Measurements from ENCODE around the gene CYFIP2. TPM values are rescaled to one million over a fixed set of nuclear protein-coding genes. Genes with fewer than 3 reads are reported as not detected.
"Not testable (repeated sequence)": the region's sequence is repeated elsewhere in the genome, so short reads cannot be mapped to it uniquely, and the experiment has no call there.

The CYFIP2 gene
- total and polyA plus RNA-seq, 7 donors: 0.61 to 8.3 (median 4.9) TPM

GRCh38 chr5:157400741-157401495 is 135.0 kb downstream of the CYFIP2 start:
- Histone ChIP-seq H3K4me3 (no peak overlapping the region), H3K9me3 (peaks cover 9% of the 10 kb centered on the region), H3K4me1 (no peaks in the 10 kb centered on the region), H3K36me3 (ENCODE audit: insufficient read depth in 1 of 2, low read depth in 1 of 2) (no peaks in the 10 kb centered on the region), H3K27me3 (ENCODE audit: insufficient read depth in 3 of 3, low read length in 2 of 3) (no peaks in the 10 kb centered on the region), H3K27ac (no peak overlapping the region)
- DNase-seq: no peak
- no peak for ATAC-seq
- intact Hi-C loops (cut with DNase I): no loop called here
- TF ChIP-seq, protein P1, sequence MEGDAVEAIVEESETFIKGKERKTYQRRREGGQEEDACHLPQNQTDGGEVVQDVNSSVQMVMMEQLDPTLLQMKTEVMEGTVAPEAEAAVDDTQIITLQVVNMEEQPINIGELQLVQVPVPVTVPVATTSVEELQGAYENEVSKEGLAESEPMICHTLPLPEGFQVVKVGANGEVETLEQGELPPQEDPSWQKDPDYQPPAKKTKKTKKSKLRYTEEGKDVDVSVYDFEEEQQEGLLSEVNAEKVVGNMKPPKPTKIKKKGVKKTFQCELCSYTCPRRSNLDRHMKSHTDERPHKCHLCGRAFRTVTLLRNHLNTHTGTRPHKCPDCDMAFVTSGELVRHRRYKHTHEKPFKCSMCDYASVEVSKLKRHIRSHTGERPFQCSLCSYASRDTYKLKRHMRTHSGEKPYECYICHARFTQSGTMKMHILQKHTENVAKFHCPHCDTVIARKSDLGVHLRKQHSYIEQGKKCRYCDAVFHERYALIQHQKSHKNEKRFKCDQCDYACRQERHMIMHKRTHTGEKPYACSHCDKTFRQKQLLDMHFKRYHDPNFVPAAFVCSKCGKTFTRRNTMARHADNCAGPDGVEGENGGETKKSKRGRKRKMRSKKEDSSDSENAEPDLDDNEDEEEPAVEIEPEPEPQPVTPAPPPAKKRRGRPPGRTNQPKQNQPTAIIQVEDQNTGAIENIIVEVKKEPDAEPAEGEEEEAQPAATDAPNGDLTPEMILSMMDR (IDR thresholded peaks at IDR 0.05): no peak
- WGBS, 3 donors: 60 to 70% (median 65%) methylated on average over 5 of the region's 5 CpGs

GRCh38 chr5:157415838-157416237 is 149.9 kb downstream of the CYFIP2 start:
- ATAC-seq: no peak
- H3K27ac ChIP-seq: no peak overlapping the region
- no peak for DNase-seq
- H3K9me3 ChIP-seq: peaks cover 4% of the 10 kb centered on the region
- no peaks in the 10 kb centered on the region for H3K27me3 ChIP-seq (ENCODE audit: insufficient read depth in 3 of 3, low read length in 2 of 3)
- no peaks in the 10 kb centered on the region for H3K4me1 ChIP-seq
- TF ChIP-seq, protein P1 (IDR thresholded peaks at IDR 0.05): no peak
- intact Hi-C loops (cut with DNase I): no loop called here
- H3K4me3 ChIP-seq: no peak overlapping the region
- no peaks in the 10 kb centered on the region for H3K36me3 ChIP-seq (ENCODE audit: insufficient read depth in 1 of 2, low read depth in 1 of 2)

GRCh38 chr5:157419521-157419920 is 153.6 kb downstream of the CYFIP2 start:
- H3K36me3 ChIP-seq (ENCODE audit: insufficient read depth in 1 of 2, low read depth in 1 of 2); DNase-seq; H3K27ac ChIP-seq; ATAC-seq; H3K27me3 ChIP-seq (ENCODE audit: insufficient read depth in 3 of 3, low read length in 2 of 3); intact Hi-C loops (cut with DNase I); H3K4me1 ChIP-seq; H3K4me3 ChIP-seq; H3K9me3 ChIP-seq: not testable (repeated sequence)
- 97 to 99% (median 98%) methylated on average over 23 to 30 of the region's 30 CpGs for whole genome bisulfite sequencing, 3 donors

DNA sequence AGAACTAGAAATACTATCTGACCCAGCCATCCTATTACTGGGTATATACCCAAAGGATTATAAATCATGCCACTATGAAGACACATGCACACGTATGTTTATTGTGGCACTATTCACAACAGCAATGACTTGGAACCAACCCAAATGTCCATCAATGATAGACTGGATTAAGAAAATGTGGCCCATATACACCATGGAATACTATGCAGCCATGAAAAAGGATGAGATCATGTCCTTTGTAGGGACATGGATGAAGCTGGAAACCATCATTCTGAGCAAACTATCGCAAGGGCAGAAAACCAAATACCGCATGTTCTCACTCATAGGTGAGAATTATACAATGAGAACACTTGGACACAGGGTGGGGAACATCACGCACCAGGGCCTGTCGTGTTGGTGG is 164.0 kb downstream of the CYFIP2 start:
- H3K4me3 ChIP-seq: not testable (repeated sequence)

DNA sequence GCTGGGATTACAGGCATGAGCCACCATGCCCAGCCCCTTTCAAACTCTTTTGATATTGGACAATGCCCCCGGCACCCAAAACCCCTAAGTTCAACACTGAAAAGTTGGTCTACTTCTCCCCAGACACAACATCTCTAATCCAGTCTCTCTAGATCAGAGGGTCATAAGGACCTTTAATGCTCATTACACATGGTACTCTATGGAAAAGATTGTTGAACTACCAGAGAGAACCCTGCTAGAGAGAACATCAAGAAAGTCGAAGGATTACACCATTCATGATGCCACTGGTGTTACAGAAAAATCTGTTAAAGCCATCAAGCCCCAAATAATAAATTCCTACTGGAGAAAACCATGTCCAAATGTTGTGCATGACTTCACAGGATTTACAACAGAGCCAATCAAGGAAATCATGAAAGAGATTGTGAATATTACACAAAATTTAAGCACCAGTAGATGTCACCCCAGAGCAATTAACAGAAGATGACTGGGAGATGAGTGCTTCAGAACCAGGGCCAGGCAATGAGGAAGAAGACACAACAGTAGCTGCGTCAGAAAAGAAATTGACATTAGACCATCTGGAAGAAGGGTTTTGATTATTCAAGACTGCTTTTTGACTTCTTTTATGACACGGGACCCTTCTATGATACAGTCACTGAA is 165.7 kb downstream of the CYFIP2 start:
- WGBS, 3 donors: 25 to 32% (median 26%) methylated on average over 4 of the region's 4 CpGs
- Histone ChIP-seq H3K27ac (no peak overlapping the region), H3K36me3 (ENCODE audit: insufficient read depth in 1 of 2, low read depth in 1 of 2) (no peaks in the 10 kb centered on the region), H3K27me3 (ENCODE audit: insufficient read depth in 3 of 3, low read length in 2 of 3) (no peaks in the 10 kb centered on the region), H3K4me3 (no peak overlapping the region), H3K4me1 (no peaks in the 10 kb centered on the region), H3K9me3 (no peaks in the 10 kb centered on the region)
- intact Hi-C loops (cut with DNase I): loop anchor here (2.0 to 10.0 kb wide), 5 partner anchors 45 to 313 kb away; partner anchors contain the start of gene LSM11 (in 1 of the 2)
- TF ChIP-seq, protein P1 (IDR thresholded peaks at IDR 0.05): peak; percentile 62
- ATAC-seq (peak; percentile 61 to 90 (median 78)), DNase-seq (no peak)

More for the DNA sequence above, 164.0 kb downstream of the CYFIP2 start:
- WGBS, 3 donors: 94 to 95% (median 95%) methylated on average over 5 of the region's 5 CpGs
- DNase-seq; ATAC-seq; H3K9me3 ChIP-seq; H3K27ac ChIP-seq; H3K4me1 ChIP-seq; H3K36me3 ChIP-seq (ENCODE audit: insufficient read depth in 1 of 2, low read depth in 1 of 2); H3K27me3 ChIP-seq (ENCODE audit: insufficient read depth in 3 of 3, low read length in 2 of 3): not testable (repeated sequence)
- intact Hi-C loops (cut with DNase I): loop anchor here (2.0 to 10.0 kb wide), 5 partner anchors 47 to 315 kb away; partner anchors contain the start of gene LSM11 (in 1 of the 2)
